ENCODE measurements around the gene TSN. TPM values are rescaled to one million over a fixed set of nuclear protein-coding genes. Genes with fewer than 3 reads are reported as not detected.
"Not testable (repeated sequence)": the region's sequence is repeated elsewhere in the genome, so short reads cannot be mapped to it uniquely, and the experiment has no call there.

Gene TSN
- total and polyA plus RNA-seq, 2 donors (not counting 1 experiment from before 2014, with no cell fraction given) = 40.0 to 50.4 TPM

GRCh38 chr2:121816797-121817196 is 61.3 kb downstream of the TSN start:
- Histone ChIP-seq H2AFZ (ENCODE audit: low read length) (no peak overlapping the region), H3K27ac (ENCODE audit: insufficient read depth, low read length) (no peak overlapping the region), H4K20me1 (ENCODE audit: control insufficient read depth, extremely low read depth, insufficient read depth, low read length) (no peaks in the 10 kb centered on the region), H3K4me2 (ENCODE audit: extremely low read depth, insufficient read depth, low read length) (no peak overlapping the region), H3K36me3 (ENCODE audit: control insufficient read depth, insufficient read depth, low read length) (no peaks in the 10 kb centered on the region), H3K9ac (ENCODE audit: insufficient read depth, low read length) (no peak overlapping the region), H3K9me3 (ENCODE audit: control insufficient read depth, insufficient read depth, low read depth, low read length) (no peaks in the 10 kb centered on the region), H3K4me3 (replicated peaks in 1 of 4; ENCODE audit: control extremely low read depth in 1 of 4, insufficient read depth in 1 of 4, low read depth in 3 of 4, low read length in 4 of 4) (no peak overlapping the region), H3K4me1 (ENCODE audit: control insufficient read depth, extremely low read depth, insufficient read depth, low read length) (no peaks in the 10 kb centered on the region), H3K79me2 (ENCODE audit: control insufficient read depth, insufficient read depth, low read length) (no peaks in the 10 kb centered on the region), H3K27me3 (ENCODE audit: control insufficient read depth, insufficient read depth, low read length) (no peaks in the 10 kb centered on the region)
- DNase-seq (ENCODE audit: low read depth in 2 of 2) = no peak
- TF ChIP-seq EZH2 (IDR thresholded peaks at IDR 0.05; ENCODE audit: low read length, missing control alignments) = no peak
- TF ChIP-seq CTCF (conservative IDR thresholded peaks at IDR 0.05 in 1 of 2, IDR thresholded peaks at IDR 0.05 in 1 of 2; ENCODE audit: low read depth in 1 of 2, low read length in 2 of 2) = no peak

- H3K27ac ChIP-seq (ENCODE audit: insufficient read depth, low read length); H4K20me1 ChIP-seq (ENCODE audit: control insufficient read depth, extremely low read depth, insufficient read depth, low read length); H3K36me3 ChIP-seq (ENCODE audit: control insufficient read depth, insufficient read depth, low read length); H2AFZ ChIP-seq (ENCODE audit: low read length); H3K27me3 ChIP-seq (ENCODE audit: control insufficient read depth, insufficient read depth, low read length); H3K4me3 ChIP-seq (replicated peaks in 1 of 4; ENCODE audit: control extremely low read depth in 1 of 4, insufficient read depth in 1 of 4, low read depth in 3 of 4, low read length in 4 of 4); H3K4me1 ChIP-seq (ENCODE audit: control insufficient read depth, extremely low read depth, insufficient read depth, low read length); DNase-seq (ENCODE audit: low read depth in 2 of 2); H3K9ac ChIP-seq (ENCODE audit: insufficient read depth, low read length); H3K79me2 ChIP-seq (ENCODE audit: control insufficient read depth, insufficient read depth, low read length); H3K4me2 ChIP-seq (ENCODE audit: extremely low read depth, insufficient read depth, low read length); H3K9me3 ChIP-seq (ENCODE audit: control insufficient read depth, insufficient read depth, low read depth, low read length): not testable (repeated sequence)
These were observed 61.9 kb downstream of the TSN start for GRCh38 chr2:121817304-121817703.

Other genes with a start within 250 kb of the TSN start
- under 0.01 TPM in 1 of 2 replicates, not detected in the other for gene RNU4ATAC, start 224.8 kb upstream of the TSN start, total RNA-seq
- not detected in 2 replicates for gene RNU4ATAC, start 224.8 kb upstream of the TSN start, polyA plus RNA-seq
- 33.6 and 48.4 TPM in 2 replicates for gene CLASP1, start 106.2 kb upstream of the TSN start, total RNA-seq
- 6.0 and 7.3 TPM in 2 replicates for gene CLASP1, start 106.2 kb upstream of the TSN start, polyA plus RNA-seq
- 45.5 and 47.4 TPM in 2 replicates for gene NIFK, start 18.8 kb upstream of the TSN start, total RNA-seq
- 30.7 and 38.7 TPM in 2 replicates for gene NIFK, start 18.8 kb upstream of the TSN start, polyA plus RNA-seq